ENCODE results near the gene CHCHD6. TPM values are rescaled to one million over a fixed set of nuclear protein-coding genes. Genes with fewer than 3 reads are reported as not detected.
A peak's percentile ranks its signal among the peaks of the same experiment; 100 is the strongest.

CHCHD6 gene
- total RNA-seq, 1 donor from 2014 or later: 31.0 TPM

DNA sequence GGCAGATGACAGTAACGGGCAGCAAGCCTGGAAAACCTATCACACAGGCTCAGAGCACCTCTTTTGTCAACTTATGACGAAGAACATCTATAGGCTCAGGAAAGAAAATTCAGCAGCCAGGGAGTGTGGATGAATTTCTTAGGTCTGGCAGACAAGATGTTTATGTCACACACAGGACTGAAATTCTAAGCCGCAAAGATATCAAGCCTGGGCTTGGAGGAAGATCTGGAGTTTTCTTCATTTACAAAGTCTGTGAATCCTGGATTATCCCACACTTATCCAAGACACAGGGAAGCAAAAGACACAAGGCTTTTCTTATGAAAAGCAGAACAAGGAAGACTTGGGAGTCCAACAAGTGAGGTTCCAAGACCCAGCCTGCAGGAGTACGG is 23.4 kb upstream of the CHCHD6 start:
- peak in 1 of 2 experiments; percentile 11 for DNase-seq (ENCODE audit: low spot score in 2 of 2, unreplicated experiment in 2 of 2)
- H3K36me3 Mint-ChIP-seq: no peaks in the 10 kb centered on the region
- H3K27me3 Mint-ChIP-seq (ENCODE audit: low read depth): peaks cover 38% of the 10 kb centered on the region
- no peak overlapping the region for H3K27ac Mint-ChIP-seq
- peaks cover 36% of the 10 kb centered on the region for H3K4me1 Mint-ChIP-seq
- no peak overlapping the region for H3K4me3 Mint-ChIP-seq
- TF ChIP-seq, protein P1, sequence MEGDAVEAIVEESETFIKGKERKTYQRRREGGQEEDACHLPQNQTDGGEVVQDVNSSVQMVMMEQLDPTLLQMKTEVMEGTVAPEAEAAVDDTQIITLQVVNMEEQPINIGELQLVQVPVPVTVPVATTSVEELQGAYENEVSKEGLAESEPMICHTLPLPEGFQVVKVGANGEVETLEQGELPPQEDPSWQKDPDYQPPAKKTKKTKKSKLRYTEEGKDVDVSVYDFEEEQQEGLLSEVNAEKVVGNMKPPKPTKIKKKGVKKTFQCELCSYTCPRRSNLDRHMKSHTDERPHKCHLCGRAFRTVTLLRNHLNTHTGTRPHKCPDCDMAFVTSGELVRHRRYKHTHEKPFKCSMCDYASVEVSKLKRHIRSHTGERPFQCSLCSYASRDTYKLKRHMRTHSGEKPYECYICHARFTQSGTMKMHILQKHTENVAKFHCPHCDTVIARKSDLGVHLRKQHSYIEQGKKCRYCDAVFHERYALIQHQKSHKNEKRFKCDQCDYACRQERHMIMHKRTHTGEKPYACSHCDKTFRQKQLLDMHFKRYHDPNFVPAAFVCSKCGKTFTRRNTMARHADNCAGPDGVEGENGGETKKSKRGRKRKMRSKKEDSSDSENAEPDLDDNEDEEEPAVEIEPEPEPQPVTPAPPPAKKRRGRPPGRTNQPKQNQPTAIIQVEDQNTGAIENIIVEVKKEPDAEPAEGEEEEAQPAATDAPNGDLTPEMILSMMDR (IDR thresholded peaks at IDR 0.05; ENCODE audit: unreplicated experiment): no peak
- no peaks in the 10 kb centered on the region for H3K9me3 Mint-ChIP-seq

DNA sequence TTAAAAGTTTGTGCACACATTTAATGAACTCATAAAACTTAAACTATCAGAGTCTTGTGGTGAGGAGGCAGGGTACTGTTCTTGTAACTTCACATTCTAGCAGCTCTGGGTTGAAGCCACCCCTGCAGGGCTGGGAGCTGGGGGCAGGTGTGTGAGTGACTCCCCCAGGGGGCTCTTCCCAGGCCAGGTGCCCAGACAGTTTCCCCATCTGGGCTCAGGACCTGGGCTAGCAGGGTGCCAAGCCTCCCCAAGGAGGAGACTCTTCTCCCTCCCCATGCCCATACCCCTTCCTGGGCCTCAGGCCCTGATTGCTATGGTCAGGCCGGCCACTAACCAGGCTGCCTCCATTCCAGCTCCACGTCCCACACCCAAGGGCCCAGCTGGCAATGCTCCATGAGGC is 22.0 kb upstream of the CHCHD6 start:
- TF ChIP-seq, protein P1 (IDR thresholded peaks at IDR 0.05; ENCODE audit: unreplicated experiment): no peak
- no peak overlapping the region for H3K4me3 Mint-ChIP-seq
- H3K9me3 Mint-ChIP-seq: no peaks in the 10 kb centered on the region
- H3K4me1 Mint-ChIP-seq: peaks cover 36% of the 10 kb centered on the region
- DNase-seq (ENCODE audit: low spot score in 2 of 2, unreplicated experiment in 2 of 2): no peak
- peaks cover 27% of the 10 kb centered on the region for H3K27me3 Mint-ChIP-seq (ENCODE audit: low read depth)
- no peak overlapping the region for H3K27ac Mint-ChIP-seq
- no peaks in the 10 kb centered on the region for H3K36me3 Mint-ChIP-seq

DNA sequence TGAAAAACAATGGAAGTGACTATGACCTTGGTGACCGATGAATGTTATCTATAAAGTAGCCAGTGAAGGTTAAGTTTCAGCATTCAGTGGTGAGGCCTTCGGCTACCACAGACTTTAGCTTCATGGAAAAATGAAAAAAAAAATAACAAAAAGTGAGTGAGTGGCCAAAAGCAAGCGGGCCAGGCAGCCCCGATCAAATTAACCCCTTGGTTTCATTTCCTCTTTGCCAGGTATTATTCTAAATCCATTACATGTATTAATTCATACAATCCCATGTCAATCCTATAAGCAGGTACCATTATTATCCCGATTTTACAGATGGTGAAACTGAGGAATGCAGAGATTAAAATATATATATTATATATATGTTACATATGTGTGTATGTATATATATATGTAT is 21.0 kb upstream of the CHCHD6 start:
- no peak overlapping the region for H3K27ac Mint-ChIP-seq
- H3K4me1 Mint-ChIP-seq: peaks cover 36% of the 10 kb centered on the region
- H3K9me3 Mint-ChIP-seq: peaks cover 5% of the 10 kb centered on the region
- TF ChIP-seq, protein P1 (IDR thresholded peaks at IDR 0.05; ENCODE audit: unreplicated experiment): no peak
- no peak for DNase-seq (ENCODE audit: low spot score in 2 of 2, unreplicated experiment in 2 of 2)
- no peak overlapping the region for H3K4me3 Mint-ChIP-seq
- peaks cover 19% of the 10 kb centered on the region for H3K27me3 Mint-ChIP-seq (ENCODE audit: low read depth)
- H3K36me3 Mint-ChIP-seq: no peaks in the 10 kb centered on the region

DNA sequence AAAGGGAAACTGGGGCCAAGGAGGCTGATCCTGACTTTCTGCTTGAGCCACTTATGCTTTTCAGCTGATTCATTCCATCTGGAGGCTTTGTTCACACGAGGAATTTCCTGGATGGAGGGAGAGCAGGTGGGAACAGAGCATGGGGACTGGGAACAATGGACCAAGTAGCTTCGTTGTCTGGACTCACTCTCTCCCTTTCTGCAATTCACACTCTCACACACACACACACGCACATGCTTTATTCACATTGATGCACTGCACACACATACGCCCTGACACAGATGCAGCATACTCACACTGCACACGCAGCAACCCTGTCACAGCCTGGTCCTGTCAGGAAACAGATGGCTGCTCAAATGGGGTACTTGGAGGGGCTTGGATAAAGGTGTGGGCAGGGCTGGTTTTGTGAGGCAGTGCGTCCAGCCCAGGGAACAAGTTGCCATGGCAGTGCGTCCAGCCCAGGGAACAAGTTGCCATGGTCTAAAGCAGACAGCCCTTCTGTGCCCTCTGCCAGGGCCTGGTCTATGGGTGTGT is 19.8 kb upstream of the CHCHD6 start:
- Mint-ChIP-seq H3K4me3 (no peak overlapping the region), H3K27ac (no peak overlapping the region), H3K4me1 (peaks cover 33% of the 10 kb centered on the region), H3K9me3 (peaks cover 8% of the 10 kb centered on the region), H3K36me3 (no peaks in the 10 kb centered on the region), H3K27me3 (ENCODE audit: low read depth) (peaks cover 16% of the 10 kb centered on the region)
- TF ChIP-seq, protein P1 (IDR thresholded peaks at IDR 0.05; ENCODE audit: unreplicated experiment): no peak
- DNase-seq (ENCODE audit: low spot score in 2 of 2, unreplicated experiment in 2 of 2): no peak

DNA sequence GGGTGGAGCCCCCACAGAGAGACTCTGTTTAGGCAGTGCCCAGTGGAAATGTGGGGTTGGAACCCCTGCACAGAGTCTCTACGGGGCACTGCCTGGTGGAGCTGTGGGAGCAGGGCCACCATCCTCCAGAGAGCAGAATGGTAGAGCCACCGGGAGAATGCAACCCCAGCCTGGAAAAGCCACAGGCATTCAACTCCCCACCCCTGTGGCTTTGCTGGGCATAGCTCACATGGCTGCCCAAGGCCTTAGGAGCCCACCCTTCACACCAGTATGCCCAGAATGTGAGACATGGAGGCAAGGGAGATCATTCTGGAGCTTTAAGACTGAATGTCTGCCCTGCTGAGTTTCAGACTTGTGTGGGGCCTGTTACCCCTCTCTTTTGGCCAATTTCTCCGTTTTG is 19.0 kb upstream of the CHCHD6 start:
- peaks cover 26% of the 10 kb centered on the region for H3K4me1 Mint-ChIP-seq
- peaks cover 8% of the 10 kb centered on the region for H3K9me3 Mint-ChIP-seq
- no peak overlapping the region for H3K27ac Mint-ChIP-seq
- DNase-seq (ENCODE audit: low spot score in 2 of 2, unreplicated experiment in 2 of 2): no peak
- H3K36me3 Mint-ChIP-seq: no peaks in the 10 kb centered on the region
- H3K27me3 Mint-ChIP-seq (ENCODE audit: low read depth): peaks cover 23% of the 10 kb centered on the region
- H3K4me3 Mint-ChIP-seq: no peak overlapping the region
- TF ChIP-seq, protein P1 (IDR thresholded peaks at IDR 0.05; ENCODE audit: unreplicated experiment): no peak

DNA sequence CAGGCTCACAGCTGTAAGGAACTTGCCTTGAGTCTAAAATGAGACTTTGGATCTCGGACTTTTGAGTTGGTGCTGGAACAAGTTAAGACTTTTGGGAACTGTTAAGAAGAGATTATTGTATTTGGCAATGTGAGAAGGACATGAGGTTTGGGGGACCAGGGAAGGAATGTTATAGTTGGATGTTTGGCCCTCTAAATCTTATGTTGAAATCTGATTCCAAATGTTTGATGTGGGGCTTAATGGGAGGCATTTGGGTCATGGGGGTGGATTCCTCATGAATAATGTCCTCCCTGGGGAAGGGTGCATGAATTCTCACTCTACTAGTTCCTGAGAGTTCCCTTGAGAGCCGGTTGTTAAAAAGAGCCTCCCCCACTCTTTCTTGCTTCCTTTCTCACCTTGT is 18.5 kb upstream of the CHCHD6 start:
- Mint-ChIP-seq H3K4me1 (peaks cover 21% of the 10 kb centered on the region), H3K9me3 (peaks cover 8% of the 10 kb centered on the region), H3K27ac (no peak overlapping the region), H3K36me3 (no peaks in the 10 kb centered on the region), H3K27me3 (ENCODE audit: low read depth) (peaks cover 28% of the 10 kb centered on the region), H3K4me3 (no peak overlapping the region)
- TF ChIP-seq, protein P1 (IDR thresholded peaks at IDR 0.05; ENCODE audit: unreplicated experiment): no peak
- no peak for DNase-seq (ENCODE audit: low spot score in 2 of 2, unreplicated experiment in 2 of 2)
